Muscle layer of duodenum (tissue), 2 donors: ENCODE data around the gene ZNF80.
"Not testable (repeated sequence)": the region's sequence is repeated elsewhere in the genome, so short reads cannot be mapped to it uniquely, and the experiment has no call there.

Experiments used
- H3K27ac ChIP-seq: one replicate; pipeline ENCODE4 v1.7.0; 2013; ENCODE audit warnings: mild to moderate bottlenecking, low read length
- H3K27me3 ChIP-seq: one replicate; pipeline ENCODE4 v1.7.0; 2013; ENCODE audit warnings: low read depth, mild to moderate bottlenecking, control low read depth, low read length
- H3K36me3 ChIP-seq, 2 donors: one replicate each; pipeline ENCODE4 v1.7.0; 2013; ENCODE audit warnings: low read length in 2 of 2, control low read depth in 1 of 2, mild to moderate bottlenecking in 1 of 2; ENCODE audit not compliant: insufficient read depth in 2 of 2, control insufficient read depth in 1 of 2
- H3K4me1 ChIP-seq, 2 donors: one replicate each; pipeline ENCODE4 v1.7.0; 2013; ENCODE audit warnings: low read length in 2 of 2, mild to moderate bottlenecking in 2 of 2, control low read depth in 1 of 2, moderate library complexity in 1 of 2; ENCODE audit not compliant: insufficient read depth in 2 of 2, control insufficient read depth in 1 of 2
- H3K4me3 ChIP-seq, 2 donors: one replicate each; pipeline ENCODE4 v1.7.0; 2013; ENCODE audit warnings: low read length in 2 of 2, low read depth in 1 of 2, mild to moderate bottlenecking in 1 of 2
- H3K9me3 ChIP-seq, 2 donors: one replicate each; pipeline ENCODE4 v1.7.0; 2013; ENCODE audit warnings: low read length in 2 of 2, control low read depth in 1 of 2, mild to moderate bottlenecking in 1 of 2; ENCODE audit not compliant: control insufficient read depth in 1 of 2
- donor health status: healthy.

ZNF80 gene

DNA sequence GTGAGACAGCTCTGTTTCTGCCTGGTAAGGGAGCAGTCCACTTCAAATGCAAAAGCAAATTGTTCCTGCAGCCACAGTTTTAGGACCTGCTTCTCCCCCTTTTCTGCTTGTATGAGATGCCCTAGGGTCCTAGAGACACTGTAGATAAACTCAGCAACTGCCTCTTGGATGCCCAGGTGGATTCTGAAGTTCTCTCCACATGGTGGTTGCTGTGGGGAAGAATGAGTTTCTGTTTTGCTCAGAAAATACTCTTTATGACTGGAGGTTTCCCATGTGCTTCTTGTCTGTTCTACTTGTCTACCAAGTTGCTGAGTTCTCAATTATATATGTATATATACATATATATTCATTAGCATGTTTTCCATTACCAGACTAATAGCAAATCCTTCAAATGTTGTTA is 5.6 kb upstream of the ZNF80 start:
- peaks cover 0 to 14% of the 10 kb centered on the region in 2 donors for H3K9me3 ChIP-seq
- H3K27me3 ChIP-seq: no peaks in the 10 kb centered on the region
- H3K27ac ChIP-seq: no peak overlapping the region
- no peaks in the 10 kb centered on the region for H3K4me1 ChIP-seq
- H3K4me3 ChIP-seq: no peak overlapping the region
- no peaks in the 10 kb centered on the region for H3K36me3 ChIP-seq

DNA sequence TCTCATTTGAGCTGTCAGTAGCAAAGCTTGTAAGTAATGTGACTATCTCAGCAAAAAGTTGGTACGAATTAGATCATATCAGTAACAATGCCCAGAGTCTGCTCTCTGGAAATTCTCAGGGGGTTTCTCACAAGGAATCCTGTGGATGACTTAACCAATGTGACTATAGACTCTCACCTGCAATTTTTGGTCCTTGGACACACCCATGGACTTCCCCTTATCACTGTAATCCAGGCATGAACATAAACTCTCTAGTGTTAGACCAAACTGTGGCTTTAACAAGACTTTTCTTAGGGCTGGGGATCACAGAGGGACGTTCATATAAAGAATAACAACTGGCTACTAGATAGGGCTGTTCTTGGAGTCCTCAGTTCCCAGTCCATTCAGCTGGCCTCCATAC is 3.9 kb upstream of the ZNF80 start:
- no peak overlapping the region for H3K4me3 ChIP-seq
- peaks cover 0 to 14% of the 10 kb centered on the region in 2 donors for H3K9me3 ChIP-seq
- no peak overlapping the region for H3K27ac ChIP-seq
- H3K36me3 ChIP-seq: no peaks in the 10 kb centered on the region
- H3K27me3 ChIP-seq: no peaks in the 10 kb centered on the region
- H3K4me1 ChIP-seq: no peaks in the 10 kb centered on the region

DNA sequence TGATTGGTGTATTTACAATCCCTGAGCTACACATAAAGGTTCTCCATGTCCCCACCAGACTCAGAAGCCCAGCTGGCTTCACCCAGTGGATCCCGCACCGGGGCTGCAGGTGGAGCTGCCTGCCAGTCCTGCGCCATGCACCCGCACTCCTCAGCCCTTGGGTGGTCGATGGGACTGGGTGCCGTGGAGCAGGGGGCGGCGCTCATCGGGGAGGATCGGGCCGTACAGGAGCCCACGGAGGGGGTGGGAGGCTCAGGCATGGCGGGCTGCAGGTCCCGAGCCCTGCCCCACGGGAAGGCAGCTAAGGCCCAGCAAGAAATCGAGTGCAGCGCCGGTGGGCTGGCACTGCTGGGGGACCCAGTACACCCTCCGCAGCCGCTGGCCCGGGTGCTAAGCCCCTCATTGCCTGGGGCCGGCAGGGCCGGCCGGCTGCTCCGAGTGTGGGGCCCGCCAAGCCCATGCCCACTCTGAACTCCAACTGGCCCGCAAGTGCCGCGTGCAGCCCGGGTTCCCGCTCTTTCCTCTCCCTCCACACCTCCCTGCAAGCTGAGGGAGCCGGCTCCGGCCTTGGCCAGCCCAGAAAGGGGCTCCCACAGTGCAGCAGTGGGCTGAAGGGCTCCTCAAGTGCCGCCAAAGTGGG is 888 bp upstream of the ZNF80 start:
- not testable (repeated sequence) for H3K36me3 ChIP-seq, H3K27ac ChIP-seq, H3K4me3 ChIP-seq, H3K27me3 ChIP-seq, H3K9me3 ChIP-seq, H3K4me1 ChIP-seq

DNA sequence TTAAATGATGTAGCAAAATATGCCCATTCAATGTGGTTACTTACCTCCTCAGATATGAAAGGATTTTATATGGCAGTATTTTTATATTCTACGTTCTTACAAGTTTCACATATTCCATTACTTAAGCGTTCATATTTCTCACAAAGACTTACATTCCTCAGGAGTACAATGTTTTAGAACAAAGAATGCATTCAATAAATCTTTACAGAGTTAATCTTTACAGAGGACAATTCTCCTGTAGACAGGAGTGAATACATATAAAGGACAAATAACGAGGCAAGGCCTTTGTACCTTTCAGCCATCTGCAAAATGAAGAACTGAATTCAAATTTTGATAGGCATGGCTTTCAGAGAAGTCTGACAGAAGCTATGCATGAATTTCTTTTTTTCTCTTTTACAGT is 1.9 kb downstream of the ZNF80 start:
- Histone ChIP-seq H3K27ac (no peak overlapping the region), H3K4me3 (no peak overlapping the region), H3K27me3 (no peaks in the 10 kb centered on the region), H3K36me3 (no peaks in the 10 kb centered on the region), H3K9me3 (no peaks in the 10 kb centered on the region), H3K4me1 (no peaks in the 10 kb centered on the region)

DNA sequence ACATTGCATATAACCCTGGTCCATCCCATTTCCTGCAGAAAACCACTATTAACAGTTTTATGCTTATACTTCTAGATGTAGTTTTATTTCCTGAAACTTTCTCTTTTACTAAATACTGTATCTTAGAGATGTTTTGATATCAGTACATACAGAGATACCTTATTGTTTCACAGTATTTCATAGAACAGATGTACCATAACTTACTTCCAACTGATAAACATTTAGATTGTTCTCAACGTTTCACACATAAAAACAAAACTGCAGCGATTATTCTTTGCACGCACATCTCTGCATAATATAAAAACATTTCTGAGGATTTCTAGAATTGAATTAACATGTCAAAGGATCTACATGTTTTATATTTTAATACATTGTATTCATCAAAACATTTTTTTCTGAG is 2.6 kb downstream of the ZNF80 start:
- Histone ChIP-seq H3K9me3 (no peaks in the 10 kb centered on the region), H3K4me3 (no peak overlapping the region), H3K27me3 (no peaks in the 10 kb centered on the region), H3K27ac (no peak overlapping the region), H3K36me3 (no peaks in the 10 kb centered on the region), H3K4me1 (no peaks in the 10 kb centered on the region)

DNA sequence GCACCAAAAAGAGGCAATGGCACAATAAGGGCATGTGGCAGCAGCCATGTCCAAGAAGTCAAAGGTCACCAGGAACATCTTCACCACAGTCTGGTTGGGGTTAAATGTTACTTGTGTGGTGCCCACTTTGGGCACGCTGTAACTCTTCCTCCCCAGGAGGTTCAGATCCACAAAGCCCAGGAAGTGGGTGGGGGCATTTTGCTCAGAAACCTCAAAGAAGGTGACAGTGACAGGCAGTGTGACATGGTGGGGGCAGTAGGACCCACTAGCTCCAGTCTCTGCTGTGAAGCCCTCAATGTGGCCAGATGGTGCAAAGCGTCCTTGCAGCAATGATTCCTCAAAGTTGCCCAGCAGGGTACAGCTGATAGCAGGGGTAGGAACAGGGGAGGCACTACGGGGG is 5.8 kb downstream of the ZNF80 start:
- Histone ChIP-seq H3K27ac (no peak overlapping the region), H3K4me3 (no peak overlapping the region), H3K9me3 (no peaks in the 10 kb centered on the region), H3K36me3 (no peaks in the 10 kb centered on the region), H3K4me1 (no peaks in the 10 kb centered on the region), H3K27me3 (no peaks in the 10 kb centered on the region)

DNA sequence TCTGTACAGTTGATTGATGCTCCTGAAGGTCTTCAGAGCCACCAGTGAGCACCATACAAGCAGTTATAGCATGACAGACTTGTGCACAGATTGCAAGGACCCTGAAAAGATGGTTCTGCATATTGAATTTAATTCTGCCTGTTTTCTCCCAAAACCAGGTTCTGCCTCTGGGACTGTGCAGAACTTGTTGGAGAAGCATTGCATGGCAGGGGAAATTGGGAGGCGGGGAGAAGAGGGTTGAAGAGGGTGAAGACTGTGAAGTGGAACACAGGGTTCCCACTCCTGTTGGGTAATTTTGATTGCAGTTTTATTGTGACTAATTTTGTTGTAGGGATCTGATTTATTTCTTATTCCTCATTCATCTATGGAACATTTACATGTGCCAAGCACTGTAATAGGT is 10.3 kb downstream of the ZNF80 start:
- Histone ChIP-seq H3K4me1 (no peaks in the 10 kb centered on the region), H3K9me3 (peaks cover 8 to 18% of the 10 kb centered on the region in 2 donors), H3K27ac (no peak overlapping the region), H3K27me3 (no peaks in the 10 kb centered on the region), H3K4me3 (no peak overlapping the region), H3K36me3 (no peaks in the 10 kb centered on the region)

DNA sequence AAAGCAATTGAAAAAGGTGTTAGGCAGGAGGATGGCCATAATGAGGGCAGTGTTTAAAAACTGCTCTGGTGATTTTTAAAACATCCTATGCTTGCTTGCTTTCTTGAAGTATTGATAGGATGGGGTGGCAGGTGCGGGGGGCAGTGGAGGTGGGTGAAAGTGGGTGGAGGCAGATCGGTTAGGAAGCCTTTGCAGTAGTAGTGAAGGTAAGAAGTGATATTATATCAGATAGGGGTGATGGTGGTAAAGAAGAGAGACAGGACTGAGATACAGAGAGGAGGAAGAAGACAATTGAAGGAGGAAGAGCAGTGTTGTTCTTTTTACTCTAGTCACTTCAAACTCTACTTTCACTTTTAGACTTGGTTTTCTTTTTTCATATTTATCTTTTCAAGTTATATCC is 11.1 kb downstream of the ZNF80 start:
- Histone ChIP-seq H3K27me3 (no peaks in the 10 kb centered on the region), H3K4me1 (no peaks in the 10 kb centered on the region), H3K9me3 (peaks cover 8 to 18% of the 10 kb centered on the region in 2 donors), H3K36me3 (no peaks in the 10 kb centered on the region), H3K4me3 (no peak overlapping the region), H3K27ac (no peak overlapping the region)

DNA sequence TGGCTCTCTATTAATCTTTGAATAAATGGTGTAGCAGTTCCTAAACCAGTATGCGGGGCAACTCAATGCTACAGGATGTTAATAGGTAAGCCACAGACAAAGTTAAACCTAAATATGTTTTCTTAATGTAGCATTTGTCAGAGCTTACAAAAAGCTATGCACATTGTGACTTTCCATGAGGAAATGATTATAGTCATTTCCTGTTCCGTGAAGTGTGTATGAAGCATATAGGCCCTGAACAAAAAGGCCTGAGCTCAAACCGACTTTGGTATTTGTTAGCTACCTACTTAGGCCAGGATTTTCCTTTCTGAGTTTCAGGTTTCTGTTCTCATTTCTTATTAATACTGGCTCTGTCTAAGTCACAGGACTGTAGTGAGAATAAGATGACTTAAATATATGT is 14.2 kb downstream of the ZNF80 start:
- Histone ChIP-seq H3K9me3 (peaks cover 8 to 18% of the 10 kb centered on the region in 2 donors), H3K4me1 (no peaks in the 10 kb centered on the region), H3K27me3 (no peaks in the 10 kb centered on the region), H3K36me3 (no peaks in the 10 kb centered on the region), H3K4me3 (no peak overlapping the region), H3K27ac (no peak overlapping the region)

DNA sequence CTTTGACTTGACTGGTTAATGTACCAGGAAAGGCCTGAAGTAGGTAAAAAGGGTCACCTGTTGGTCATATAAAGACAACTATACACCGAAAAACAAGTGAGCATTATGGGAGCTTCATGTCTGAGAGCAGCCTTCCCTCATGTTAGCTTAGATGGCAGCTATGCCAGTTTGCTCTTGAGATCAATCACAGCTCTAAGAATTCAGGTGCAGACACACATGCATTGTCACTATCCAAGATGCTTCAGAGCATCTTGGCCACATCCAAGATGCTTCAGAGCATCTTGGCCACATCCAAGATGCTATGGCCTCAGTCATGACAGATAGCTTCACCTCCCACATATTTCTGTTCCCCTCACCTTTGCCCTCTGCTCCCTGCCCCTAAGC is 15.5 kb downstream of the ZNF80 start:
- Histone ChIP-seq H3K4me1 (no peaks in the 10 kb centered on the region), H3K36me3 (no peaks in the 10 kb centered on the region), H3K27me3 (no peaks in the 10 kb centered on the region), H3K27ac (no peak overlapping the region), H3K4me3 (no peak overlapping the region), H3K9me3 (peaks cover 8 to 18% of the 10 kb centered on the region in 2 donors)

DNA sequence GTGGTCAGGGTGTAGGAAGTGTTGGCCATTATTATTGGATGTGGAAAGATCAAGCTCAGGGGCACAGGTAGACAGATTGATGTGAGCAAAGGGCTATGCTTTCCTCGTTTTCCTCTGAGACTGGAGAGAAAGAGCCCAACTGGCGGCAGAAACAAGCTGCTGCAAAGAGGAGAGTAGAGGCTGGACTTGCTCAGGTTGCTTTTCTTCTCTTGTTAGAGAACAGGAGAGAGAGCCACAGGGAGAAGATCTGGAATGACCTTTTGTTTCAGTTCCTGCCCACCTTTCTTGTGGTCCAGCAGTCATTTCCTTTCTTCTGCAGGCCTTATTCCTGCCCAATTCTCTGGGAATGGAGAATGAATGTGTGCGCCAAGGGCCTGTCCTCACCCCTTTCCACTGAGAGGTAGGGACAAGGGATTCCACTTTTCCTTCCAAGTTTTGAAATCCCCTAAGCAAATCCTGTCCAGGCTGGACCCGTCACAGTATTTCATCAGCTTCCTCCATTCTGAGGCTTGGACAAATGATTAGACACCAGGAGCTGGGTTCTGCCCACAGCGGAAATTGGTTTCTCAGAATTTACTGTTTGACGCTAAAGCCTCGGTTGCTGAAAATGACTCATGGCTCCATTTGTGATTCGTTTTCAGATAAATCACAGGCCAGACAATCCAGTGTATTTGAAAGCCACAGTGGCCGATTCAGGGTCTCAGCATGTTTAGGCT is 16.1 kb downstream of the ZNF80 start:
- no peaks in the 10 kb centered on the region for H3K36me3 ChIP-seq
- no peak overlapping the region for H3K27ac ChIP-seq
- H3K9me3 ChIP-seq: peaks cover 8 to 18% of the 10 kb centered on the region in 2 donors
- H3K27me3 ChIP-seq: no peaks in the 10 kb centered on the region
- no peaks in the 10 kb centered on the region for H3K4me1 ChIP-seq
- H3K4me3 ChIP-seq: no peak overlapping the region

DNA sequence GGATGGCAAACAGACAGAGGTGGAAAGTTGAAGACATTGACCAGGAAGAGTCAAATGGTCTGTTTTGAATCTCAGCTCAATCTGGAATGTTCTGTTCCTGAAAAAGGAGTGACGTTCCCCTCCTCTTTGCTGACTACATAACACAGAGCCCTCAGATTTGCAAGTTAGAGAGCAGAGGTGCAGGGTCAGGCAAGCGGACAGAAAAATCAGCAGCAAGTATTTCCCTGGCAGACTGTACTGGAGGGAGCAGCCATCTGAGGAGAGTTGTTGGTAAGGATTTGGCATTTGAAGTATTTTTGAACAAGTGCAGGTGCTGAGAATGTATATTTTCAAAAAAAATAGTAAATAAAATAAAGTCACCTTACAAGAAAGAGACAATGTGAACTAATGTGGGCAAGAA is 17.6 kb downstream of the ZNF80 start:
- no peak overlapping the region for H3K27ac ChIP-seq

More for the DNA sequence above, 17.6 kb downstream of the ZNF80 start:
- Histone ChIP-seq H3K36me3 (no peaks in the 10 kb centered on the region), H3K4me1 (no peaks in the 10 kb centered on the region), H3K9me3 (peaks cover under 1 to 8% of the 10 kb centered on the region in 2 donors), H3K27me3 (no peaks in the 10 kb centered on the region), H3K4me3 (no peak overlapping the region)
